HG02623 (cell line): Measurements from ENCODE around the gene ARNT2.

ENCODE experiments used
- ATAC-seq: cut with Tn5 transposase; IDR thresholded peaks from one replicate; pipeline ENCODE4 v1.9.1; 2021; ENCODE audit warnings: moderate library complexity; ENCODE audit not compliant: unreplicated experiment

The ARNT2 gene

DNA sequence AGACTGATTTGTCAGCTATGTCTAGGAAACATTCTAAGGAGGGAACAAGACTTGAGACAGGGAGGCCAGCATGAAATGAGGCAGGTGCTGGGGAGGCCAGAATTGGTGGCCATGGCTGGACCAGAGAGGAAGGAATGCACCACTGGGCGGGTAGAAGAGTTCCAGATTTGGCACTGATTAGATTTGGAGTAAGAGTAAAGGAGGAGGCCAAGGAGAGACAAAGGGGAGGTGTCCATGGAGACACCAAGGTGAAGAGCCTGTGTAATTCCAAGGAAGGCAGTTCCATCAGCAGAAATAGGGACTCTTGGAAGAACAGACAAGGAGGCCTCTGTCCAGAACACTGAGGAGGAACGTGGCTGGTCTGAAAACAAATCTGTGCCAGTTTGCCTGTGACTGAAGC, 1.8 kb downstream of the ARNT2 start:
- no peak for ATAC-seq

DNA sequence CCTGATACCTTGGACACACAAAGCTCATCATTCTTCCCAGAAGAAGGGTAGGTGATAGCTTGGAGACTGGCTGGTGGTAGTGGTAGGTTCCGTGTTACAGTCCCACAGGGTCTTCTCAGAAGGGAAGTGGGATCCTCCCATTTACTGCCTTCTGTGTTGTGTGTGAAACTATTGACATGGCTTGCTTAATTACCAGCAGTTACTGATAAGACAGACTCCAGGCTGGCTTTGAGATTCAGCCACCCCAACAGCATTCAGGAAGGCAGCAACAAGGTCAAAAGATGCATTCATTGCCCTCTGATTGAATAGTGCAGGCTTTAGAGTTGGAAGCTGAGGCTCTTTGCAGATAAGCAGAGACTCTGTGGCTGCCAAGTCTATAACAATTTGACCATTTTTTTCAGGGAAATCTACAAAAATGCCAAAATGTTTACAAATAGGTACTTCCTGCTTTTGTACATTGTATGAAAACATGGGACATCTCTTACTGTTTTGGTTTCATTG, 7.7 kb downstream of the ARNT2 start:
- ATAC-seq: no peak

DNA sequence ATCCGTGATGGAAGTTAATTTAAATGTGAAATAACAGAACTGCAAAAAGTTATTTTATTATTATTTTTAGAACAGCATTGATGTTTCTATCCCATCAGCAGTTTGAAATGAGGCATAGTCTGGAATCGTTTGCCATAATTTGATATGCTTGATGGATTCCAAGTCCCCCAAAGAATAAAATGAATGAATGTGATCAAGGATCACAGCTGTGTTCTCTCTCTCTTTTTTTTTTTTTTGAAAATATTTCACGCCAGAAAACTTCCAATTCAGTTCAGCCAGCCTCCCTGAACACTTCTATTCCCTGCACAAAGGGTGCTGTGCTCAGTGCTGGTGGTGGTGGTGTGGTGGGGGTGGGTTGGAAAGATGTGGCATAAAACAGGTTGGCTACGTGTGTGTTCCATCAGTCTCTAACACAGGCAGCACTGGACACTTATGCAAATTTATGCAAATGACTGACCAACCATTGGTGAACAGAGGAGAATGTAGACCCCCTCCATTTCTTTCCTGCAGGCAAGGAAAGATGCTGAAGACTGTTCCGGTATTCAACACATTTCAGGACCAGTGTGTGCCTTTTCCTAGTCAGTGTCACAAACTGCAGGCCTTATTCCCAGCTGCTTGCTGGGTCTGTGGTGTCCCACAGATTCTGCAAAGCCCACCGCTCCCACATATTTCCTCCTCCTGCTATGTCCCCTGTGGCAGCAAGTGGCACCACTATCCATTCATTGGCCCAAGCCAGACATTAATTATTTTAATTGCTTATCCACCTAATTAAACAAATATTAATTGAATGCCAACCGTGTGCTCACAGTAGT, 10.6 kb downstream of the ARNT2 start:
- no peak for ATAC-seq

DNA sequence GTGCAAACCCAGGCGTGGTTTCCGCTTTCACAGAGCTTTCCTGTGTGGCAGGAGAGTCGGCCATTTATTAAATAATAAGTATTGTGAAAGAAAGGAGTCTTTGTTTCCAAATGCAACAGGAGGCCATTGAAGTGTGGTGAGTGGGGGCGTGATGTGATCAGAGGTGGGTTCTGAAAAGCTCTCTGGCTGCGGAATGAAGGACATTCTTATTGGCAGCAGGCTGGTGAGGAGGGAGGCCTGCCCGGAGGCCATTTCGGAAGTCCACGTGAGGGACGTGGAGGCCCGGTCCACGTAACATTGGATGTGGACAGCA, 11.1 kb downstream of the ARNT2 start:
- no peak for ATAC-seq

DNA sequence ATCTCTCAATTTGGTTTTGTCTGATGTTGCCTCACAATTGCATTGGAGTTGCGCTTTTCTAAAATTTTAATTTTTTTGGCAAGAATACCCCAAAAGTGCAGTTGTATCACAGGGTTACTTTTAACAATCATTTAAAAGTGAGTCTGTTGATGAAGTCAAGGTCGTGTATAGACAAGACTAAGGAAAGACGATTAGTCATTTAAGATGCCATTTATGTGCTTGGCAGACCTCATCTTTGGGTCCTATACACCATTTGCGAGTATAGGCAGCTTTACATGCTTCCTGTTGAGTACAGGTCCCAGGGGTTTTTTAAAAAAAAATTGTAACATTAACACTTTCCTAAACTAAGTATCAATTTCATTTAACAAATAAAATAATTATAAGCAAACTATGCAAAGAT, 12.5 kb downstream of the ARNT2 start:
- ATAC-seq: no peak

DNA sequence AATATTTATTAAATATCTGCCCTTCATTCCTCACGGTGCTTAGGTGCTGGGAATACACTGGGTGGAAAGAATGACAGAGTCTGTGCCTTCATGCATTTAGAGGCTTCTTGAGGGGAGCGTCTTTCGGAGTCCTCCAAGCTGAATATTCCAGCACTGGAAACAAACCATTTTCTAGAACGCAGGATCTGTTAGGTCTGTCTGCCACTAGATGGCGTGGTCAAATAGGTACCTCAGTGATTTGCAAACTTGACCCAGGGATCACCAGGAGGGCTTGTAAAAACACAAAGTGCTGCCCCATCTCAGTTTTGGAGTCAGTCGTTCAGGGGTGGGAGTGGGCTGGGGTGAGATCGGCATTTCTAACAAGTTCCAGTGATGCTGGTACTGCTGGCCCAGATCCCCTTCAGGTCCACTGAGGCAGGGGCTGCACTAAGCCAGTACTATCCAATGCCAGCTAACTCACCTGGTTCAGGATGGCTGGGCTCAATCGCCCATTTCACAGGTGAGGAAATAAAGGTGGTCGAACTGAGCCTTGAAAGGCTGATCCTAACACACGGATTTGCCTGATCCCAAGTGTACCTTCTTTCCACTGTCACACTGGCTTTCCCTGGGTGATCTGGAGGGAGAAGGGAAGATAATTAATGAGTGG, 14.8 kb downstream of the ARNT2 start:
- ATAC-seq: no peak

DNA sequence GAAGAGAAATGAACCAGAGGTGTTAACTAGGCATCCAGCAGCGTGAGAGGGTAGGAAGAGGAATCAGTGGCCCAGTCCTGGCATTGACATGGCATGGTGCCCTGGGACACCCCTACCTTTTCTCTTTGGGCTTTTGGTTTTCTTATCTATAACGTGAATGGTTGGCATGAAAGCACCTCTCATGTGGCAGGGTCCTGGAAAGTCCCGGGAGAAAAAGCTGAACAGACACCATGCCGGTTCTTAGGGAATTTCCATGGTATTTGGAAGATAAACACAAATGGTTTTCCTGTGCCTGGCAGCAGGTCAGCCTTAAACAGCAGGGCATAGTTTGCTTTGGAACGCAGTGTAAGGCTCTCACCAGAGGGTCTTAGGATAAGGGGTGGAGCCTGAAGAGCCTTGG, 15.4 kb downstream of the ARNT2 start:
- ATAC-seq: no peak

DNA sequence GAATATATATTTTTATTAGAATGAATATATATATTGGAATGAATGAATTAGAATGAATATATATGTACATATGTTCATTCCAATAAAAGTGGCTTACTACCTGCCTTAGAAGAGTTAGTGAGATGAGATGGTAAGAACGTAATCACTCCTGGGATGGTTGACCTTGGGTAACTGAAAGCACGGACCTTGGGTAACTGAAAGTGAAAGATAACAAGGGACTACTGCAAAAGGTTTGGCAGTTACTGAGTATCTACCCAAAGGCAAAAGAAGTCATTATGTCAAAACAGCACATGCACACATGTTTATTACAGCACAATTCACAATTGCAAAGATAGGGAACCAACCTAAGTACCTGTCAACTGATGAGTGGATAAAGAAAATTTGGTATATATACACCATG, 16.5 kb downstream of the ARNT2 start:
- ATAC-seq: no peak

DNA sequence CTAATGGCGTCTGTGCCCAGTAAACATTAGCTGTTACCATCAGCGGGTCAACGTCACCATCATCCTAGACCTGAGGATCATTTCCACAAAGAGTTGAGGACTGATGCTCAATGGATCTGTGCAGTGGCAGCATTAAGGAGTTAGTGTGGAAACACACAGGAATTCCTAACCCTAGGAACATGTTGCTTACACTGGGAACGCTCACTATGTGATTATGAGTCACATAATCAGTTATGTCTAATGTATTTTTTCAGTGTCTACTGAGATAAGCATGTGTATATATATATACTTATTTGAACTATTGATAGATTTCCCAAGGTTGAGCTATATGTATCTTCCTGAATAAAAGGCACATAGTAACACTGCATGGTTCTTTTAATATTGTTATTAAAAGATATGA, 19.0 kb downstream of the ARNT2 start:
- no peak for ATAC-seq

DNA sequence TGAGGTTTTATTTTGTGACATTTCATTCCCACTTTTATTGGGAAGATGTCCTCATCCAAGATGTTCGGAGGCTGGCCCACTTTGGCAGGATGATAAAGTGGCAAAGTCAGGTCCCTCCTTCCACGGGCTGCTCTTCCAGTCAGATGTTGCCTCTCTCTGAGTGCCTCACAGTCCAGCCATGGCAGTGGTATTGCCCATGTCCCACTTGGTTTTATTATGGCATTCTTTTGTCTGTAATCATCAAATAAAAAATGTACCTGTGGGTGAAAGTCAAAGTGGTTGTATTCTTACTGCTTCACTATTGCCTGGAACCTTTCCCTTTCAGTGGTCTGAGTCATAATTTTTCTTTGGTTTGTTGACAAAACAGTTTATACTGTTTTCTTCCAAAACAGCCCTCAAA, 20.2 kb downstream of the ARNT2 start:
- ATAC-seq: no peak

DNA sequence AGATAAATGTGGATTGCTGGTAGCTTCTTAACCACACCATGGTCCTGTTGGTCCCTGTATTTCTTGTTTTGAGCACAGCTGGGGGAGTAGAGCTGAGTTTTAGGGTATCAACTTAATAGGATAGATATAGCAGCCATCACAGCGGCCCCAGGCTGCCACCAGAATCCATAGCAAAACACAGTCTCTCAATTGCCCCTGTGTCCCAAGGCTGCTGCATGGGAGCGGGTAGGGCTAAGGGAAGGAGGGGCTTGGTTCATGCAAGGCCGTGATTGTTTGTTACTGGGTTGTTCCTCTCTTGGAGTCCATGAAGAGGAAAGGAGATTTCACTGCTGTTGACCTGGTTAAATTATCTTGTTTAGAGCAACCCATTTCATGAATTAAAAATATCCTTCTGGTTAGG, 22.1 kb downstream of the ARNT2 start:
- no peak for ATAC-seq

DNA sequence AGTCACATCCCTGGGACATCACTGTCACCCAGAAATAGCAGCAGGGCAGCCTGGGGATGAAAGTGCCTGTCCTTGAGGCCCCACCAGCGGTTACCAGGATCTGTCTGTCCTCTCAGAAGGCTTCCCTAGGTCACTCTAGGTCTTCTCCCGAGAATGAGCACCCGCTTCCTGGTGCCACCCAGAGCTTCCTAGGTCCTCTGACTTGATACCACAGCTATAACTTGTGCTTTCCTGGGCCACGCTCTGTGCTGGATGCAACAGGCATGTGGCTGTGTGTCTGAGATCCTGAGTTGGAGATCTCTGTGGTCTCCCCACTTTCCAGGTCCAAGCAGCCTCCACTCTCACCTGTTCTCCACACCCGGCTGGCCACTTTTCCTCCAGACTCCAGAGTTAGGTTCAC, 25.8 kb downstream of the ARNT2 start:
- ATAC-seq: no peak

DNA sequence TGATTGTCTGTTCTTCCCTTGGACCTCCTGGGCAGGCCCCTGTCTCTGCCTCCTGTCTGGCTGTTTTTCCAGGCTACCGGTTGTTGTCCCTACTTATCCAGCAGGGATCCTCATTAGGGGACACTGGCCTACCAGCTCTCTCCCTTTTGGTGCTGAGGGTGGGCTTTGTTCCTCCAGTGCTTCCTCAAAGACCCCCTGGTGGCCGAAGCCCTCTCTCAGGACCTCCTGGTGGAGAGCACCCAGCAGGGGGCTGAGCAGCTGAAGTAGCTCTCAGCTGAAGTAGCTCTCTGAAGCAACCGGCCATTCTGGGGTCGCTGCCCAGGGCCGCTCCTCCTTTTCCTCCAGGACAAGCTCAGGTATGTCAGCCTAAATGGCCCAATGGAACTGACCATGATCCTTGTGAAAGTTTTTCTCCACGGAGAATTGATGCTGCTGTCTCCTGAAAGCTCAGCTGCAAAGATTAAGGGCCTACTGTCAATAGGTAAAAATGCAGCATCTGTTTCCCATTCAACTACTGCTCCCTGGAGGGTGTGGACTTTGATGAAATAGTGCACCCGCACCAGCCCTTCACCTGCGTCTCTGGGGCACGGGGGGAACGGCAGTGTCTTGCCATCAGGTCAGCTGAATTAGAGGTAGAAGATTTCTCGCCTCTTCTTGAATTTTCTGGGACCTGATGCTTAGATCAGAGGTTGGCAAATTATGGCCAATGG, 27.6 kb downstream of the ARNT2 start:
- ATAC-seq: no peak

DNA sequence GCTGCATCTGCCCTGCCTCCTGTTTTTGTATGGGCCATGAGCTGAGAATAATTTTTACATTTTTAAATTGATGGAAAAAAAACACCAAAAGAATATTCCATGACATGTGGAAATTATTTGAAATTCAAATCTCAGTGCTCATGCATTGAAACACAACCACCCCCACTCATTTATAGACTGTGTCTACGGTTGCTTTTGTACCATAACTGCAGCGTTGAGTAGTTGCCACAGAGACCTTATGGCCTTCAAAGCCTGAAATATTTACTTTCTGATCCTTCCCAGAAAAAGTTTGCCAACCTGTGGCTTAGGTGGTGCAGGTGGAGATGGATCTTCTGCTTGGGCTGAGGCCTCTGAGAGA, 28.1 kb downstream of the ARNT2 start:
- no peak for ATAC-seq

DNA sequence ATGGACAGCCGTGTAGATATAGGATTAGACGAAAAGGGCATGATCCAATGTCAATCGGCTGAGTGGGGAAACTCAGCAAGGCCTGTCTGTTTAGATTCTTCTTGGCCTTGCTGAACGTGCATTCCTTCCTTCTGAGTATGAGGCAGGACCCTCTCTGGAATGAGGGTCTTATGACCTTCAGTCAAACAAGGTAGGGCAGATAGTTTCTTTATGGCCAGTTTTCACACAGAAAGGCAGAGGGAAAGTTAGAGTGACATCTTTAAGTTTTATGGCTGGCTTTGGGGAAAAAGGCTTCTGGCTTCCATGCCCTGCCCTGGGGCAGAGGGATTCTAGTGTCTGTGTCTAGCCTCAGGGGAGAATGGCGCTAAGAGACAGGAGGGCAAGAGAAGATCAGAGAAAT, 29.7 kb downstream of the ARNT2 start:
- ATAC-seq: no peak

DNA sequence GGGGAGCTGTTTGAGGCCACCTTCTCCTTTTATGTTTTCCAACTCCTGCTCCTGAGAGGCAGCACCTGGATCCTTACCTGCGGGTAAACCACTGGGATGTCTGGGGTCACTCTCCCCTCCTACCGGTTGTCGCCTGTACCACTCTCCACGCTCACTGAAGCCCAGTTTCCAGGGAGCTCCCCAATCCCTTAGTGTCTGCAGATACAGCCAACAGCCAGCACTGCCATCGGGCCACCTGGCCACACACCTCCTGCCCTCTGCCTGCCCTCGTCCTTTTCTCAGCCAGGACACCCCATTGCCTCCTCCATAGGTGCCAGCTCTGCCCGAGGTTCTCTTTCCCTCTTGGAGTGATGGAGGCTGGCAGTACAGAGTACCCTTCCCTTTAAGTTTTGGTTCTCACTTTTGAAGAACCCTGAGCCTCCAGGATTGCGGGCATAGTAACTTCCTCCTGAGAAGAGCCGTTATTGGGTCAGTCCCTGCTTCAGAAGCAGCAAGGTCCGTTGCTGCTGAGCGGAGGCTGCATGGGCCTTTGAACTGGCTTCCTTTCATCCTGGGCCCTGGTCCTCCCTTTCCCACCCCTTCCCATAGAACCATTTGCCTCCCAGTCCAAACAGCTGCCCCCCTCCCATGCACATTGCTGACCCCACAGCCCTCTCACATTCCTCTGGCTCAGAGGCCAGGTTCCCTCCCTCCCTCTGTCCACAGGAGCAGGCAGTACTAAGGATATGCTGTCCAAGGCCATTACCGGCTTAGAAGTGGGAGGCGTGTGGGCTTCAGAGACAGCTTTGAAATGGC, 30.9 kb downstream of the ARNT2 start:
- no peak for ATAC-seq

DNA sequence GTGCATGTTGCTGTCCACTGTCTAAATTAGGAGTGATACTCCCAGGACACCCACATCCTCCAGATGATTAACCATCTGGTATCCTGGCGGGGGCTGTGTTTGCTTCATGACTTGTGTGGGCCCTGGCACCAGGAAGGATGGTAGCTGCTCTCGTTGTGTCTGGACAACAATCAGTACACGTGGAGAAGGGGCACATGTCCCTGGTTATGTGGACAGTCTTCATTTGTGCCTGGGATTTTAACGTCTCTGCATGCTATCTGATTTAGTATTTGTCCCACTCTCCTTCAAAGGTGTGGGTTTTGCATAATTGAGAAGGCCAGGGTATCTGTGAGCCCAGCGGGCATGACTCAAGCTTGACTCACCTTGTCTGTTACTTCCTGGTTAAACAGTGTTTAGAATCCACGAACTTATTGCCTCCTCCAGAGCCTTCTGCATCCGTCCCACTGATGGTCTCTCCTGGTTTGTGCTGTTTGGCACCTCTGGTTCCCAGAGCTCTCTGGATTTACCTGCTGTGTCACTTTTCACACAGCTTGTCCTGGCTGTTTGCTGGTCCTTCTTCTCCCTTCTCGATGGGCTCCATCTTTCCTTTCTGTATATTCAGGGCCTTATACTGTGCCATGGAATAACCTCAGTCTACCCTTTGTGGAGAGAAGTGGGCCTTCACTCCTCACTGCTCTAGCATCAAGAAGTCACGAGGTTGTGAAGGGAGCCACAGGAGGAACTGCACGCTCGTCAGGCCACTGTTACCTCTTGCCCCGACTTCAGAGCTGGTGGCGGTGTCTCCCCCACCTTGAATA, 32.5 kb downstream of the ARNT2 start:
- no peak for ATAC-seq

DNA sequence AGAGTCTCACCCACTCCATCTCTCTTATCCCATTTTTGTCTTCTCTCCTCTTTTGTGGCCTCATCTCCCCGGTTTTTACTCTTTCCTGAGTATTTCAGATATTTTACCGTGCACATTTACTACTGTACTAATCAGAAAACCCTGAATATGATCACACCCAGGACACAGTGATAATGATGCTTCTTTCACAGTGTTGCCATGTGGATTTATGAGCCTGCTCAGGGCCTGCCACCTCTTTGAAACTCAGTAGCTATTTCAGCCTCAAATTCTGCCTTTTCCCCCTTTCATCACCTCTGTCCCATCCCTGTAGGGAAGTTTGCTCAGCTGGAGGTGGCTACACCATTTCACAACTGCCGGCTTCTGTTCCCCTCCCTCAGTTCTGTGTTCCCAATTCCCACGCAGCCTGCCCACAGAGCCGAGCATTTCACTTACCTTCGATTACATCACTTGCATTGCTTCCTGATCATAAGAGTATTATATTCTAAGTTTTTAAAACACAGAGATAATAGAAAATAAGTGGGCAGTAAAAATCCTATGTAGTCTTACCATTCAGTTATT, 33.2 kb downstream of the ARNT2 start:
- no peak for ATAC-seq

DNA sequence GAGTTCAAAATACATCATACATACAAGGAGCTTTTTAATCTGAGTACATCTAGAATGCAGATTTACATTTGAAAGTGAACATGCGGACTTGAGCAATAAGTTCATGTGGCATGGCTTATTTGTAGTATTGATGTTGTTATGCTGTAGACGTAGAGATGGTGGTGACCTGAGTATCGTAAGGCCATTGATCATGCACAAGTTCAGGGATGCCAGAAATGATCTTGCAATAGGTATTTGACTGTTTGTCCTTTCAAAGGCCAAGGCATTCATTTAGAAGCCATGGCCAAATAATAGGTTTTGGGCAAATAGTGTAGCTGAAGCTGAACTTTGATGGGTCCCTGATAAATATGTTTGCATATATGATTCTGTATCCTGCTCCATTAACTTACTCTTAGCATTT, 35.0 kb downstream of the ARNT2 start:
- no peak for ATAC-seq

DNA sequence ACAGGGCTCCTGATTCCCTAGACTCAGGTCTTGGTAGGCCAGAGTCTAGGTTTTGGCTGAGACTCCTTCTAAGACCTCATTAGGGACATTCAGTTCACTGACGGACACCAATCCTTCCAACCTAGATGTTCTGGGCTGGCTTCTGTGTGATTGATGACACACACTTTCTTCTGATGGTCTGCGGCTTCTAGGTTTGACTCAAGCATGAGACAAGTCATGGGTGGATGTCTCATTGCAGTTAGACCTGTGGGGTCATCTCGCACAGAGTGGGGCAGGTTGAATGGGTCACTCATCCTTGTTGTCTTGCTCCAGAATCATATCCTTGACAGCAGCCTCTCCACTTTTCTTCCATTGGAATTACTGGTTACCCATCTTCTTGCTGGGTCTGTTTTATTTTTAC, 35.8 kb downstream of the ARNT2 start:
- ATAC-seq: no peak
